ENCODE data around the gene ZNF598. TPM values are rescaled to one million over a fixed set of nuclear protein-coding genes. Genes with fewer than 3 reads are reported as not detected.
"Not testable (repeated sequence)": the region's sequence is repeated elsewhere in the genome, so short reads cannot be mapped to it uniquely, and the experiment has no call there.

The ZNF598 gene
- total RNA-seq, 2 experiments from 2014 or later, result 75.1 to 75.9 TPM

DNA sequence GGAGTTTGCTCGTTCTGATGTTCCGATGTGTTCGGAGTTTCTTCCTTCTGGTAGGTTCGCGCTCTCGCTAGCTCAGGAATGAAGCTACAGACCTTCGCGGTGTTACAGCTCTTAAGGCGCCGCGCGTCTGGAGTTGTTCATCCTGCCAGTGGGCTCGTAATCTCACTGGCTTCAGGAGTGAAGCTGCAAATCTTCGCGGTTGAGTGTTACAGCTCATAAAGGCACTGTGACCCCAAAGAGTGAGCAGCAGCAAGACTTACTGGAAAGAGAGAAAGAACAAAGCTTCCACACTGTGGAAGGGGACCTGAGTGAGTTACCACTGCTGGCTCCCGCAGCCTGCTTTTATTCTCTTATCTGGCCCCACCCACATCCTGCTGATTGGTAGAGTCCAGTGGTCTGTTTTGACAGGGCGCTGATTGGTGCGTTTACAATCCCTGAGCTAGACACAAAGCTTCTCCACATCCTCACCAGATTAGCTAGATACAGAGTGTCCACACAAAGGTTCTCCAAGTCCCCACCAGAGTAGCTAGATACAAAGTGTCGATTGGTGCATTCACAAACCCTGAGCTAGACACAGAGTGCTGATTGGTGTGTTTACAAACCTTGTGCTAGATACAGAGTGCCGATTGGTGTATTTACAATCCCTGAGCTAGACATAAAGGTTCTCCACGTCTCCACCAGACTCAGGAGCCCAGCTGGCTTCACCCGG, 52.0 kb downstream of the ZNF598 start:
- CTCF ChIA-PET; H3K27me3 Mint-ChIP-seq (ENCODE audit: low read depth); ATAC-seq; H3K27ac Mint-ChIP-seq; POLR2A ChIA-PET; DNase-seq; H3K9me3 Mint-ChIP-seq (ENCODE audit: insufficient read depth); H3K4me3 Mint-ChIP-seq: not testable (repeated sequence)
- H3K36me3 Mint-ChIP-seq (ENCODE audit: low read depth), result peaks cover 24% of the 10 kb centered on the region
- H3K4me1 Mint-ChIP-seq (ENCODE audit: low read depth), result peaks cover 30% of the 10 kb centered on the region

DNA sequence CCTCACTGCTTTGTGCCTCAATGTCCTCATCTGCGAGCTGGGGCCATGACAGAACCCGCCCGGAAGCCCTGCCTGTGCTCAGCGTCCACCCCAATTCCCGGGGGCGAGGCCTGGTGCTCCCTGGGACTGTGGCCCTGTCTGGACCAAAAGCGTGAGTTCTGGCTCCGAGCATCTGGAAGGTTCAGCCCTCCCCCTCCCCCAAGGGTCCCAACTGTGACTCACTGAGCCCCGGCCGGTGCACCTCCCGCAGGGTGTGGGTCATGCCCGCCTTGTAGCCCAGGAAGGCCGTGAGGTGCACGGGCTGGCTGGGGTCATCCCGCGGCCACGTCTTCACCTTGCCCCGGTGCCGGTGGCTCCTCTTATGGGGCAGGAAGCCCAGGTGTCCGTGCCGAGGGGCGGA, 55.9 kb downstream of the ZNF598 start:
- DNase-seq (no peak), ATAC-seq (no peak)
- H3K27me3 Mint-ChIP-seq (ENCODE audit: low read depth), result no peaks in the 10 kb centered on the region
- ChIA-PET POLR2A (interaction anchor here (3.4 kb wide), 1 partner anchor 12 kb away, joined by 14 read pairs; the partner anchor contains the start of gene RPS2), CTCF (no interaction called here)
- no peak overlapping the region for H3K4me3 Mint-ChIP-seq
- H3K27ac Mint-ChIP-seq, result no peak overlapping the region
- no peaks in the 10 kb centered on the region for H3K4me1 Mint-ChIP-seq (ENCODE audit: low read depth)
- no peaks in the 10 kb centered on the region for H3K9me3 Mint-ChIP-seq (ENCODE audit: insufficient read depth)
- no peaks in the 10 kb centered on the region for H3K36me3 Mint-ChIP-seq (ENCODE audit: low read depth)

DNA sequence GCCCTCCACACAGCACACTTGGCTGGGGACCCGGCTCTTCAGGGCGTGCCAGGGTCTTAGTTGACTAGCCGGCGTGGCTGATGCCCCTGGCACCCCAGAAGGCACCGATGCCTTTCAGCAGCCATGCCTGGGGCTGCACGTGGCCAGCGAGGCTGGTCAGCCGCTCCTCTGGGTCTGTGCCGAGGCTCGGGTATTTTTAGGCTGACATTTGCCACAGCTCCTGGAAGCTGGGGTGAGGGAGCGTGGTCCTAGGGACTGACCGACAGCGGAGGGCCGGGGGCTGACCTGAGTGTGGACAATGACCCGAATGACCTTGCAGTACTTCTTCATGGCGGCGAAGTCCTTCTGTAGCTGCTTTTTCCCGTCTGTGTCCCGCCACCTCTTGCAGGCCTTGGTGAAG, 59.1 kb downstream of the ZNF598 start:
- no peaks in the 10 kb centered on the region for H3K9me3 Mint-ChIP-seq (ENCODE audit: insufficient read depth)

DNA sequence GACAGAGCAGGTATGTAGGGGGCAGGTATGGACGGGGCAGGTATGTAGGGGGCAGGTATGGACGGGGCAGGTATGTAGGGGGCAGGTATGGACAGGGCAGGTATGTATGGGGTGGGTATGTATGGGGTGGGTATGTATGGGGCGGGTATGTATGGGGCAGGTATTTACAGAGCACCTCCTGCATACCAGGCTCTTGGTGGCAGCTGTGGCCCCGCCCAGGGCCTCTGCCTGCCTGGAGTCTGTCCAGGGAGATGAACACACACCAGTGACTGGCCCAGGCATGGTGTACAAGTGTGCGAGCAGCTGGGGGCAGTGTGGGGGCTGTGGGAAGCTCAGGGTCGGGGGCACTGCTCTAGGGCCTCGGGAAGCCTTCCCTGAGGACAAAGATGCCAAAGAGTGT, 59.6 kb downstream of the ZNF598 start:
- Mint-ChIP-seq H3K27ac (no peak overlapping the region), H3K4me3 (no peak overlapping the region), H3K36me3 (ENCODE audit: low read depth) (no peaks in the 10 kb centered on the region), H3K27me3 (ENCODE audit: low read depth) (no peaks in the 10 kb centered on the region), H3K4me1 (ENCODE audit: low read depth) (no peaks in the 10 kb centered on the region), H3K9me3 (ENCODE audit: insufficient read depth) (no peaks in the 10 kb centered on the region)
- DNase-seq (no peak), ATAC-seq (no peak)
- CTCF ChIA-PET, result no interaction called here
- POLR2A ChIA-PET, result interaction anchor here (1.8 to 3.4 kb wide), 2 partner anchors 10 to 15 kb away, joined by 8 to 14 read pairs; partner anchors contain the start of genes NDUFB10 and RPS2

More for the DNA sequence above, 59.1 kb downstream of the ZNF598 start:
- Mint-ChIP-seq H3K27me3 (ENCODE audit: low read depth) (no peaks in the 10 kb centered on the region), H3K4me3 (no peak overlapping the region), H3K36me3 (ENCODE audit: low read depth) (no peaks in the 10 kb centered on the region), H3K27ac (no peak overlapping the region), H3K4me1 (ENCODE audit: low read depth) (no peaks in the 10 kb centered on the region)
- ChIA-PET POLR2A (interaction anchor here (1.8 to 3.4 kb wide), 2 partner anchors 10 to 15 kb away, joined by 8 to 14 read pairs; partner anchors contain the start of genes NDUFB10 and RPS2), CTCF (no interaction called here)
- ATAC-seq, result no peak
- DNase-seq, result no peak

DNA sequence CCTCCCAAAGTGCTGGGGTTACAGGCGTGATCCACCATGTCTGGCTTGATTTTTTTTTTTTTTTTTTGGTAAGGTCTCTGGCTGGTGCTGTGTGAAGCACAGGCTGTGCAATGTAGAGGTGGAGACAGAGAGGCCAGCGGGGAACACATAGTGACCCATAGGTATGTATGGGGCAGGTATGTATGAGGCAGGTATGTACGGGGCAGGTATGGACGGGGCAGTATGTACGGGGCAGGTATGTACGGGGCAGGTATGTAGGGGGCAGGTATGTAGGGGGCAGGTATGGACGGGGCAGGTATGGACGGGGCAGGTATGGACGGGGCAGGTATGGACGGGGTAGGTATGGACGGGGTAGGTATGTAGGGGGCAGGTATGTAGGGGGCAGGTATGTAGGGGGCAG, 60.1 kb downstream of the ZNF598 start:
- Mint-ChIP-seq H3K27me3 (ENCODE audit: low read depth) (no peaks in the 10 kb centered on the region), H3K36me3 (ENCODE audit: low read depth) (no peaks in the 10 kb centered on the region), H3K27ac (no peak overlapping the region), H3K4me3 (no peak overlapping the region), H3K9me3 (ENCODE audit: insufficient read depth) (no peaks in the 10 kb centered on the region), H3K4me1 (ENCODE audit: low read depth) (peaks cover 2% of the 10 kb centered on the region)
- DNase-seq (no peak), ATAC-seq (no peak)
- CTCF ChIA-PET, result no interaction called here
- POLR2A ChIA-PET, result no interaction called here

Other genes with a start within 250 kb of the ZNF598 start
- 10 to 100 TPM; 41.3 to 41.4 TPM for gene NME3, start 238.3 kb downstream of the ZNF598 start, total RNA-seq
- 10 to 100 TPM; 31.8 to 32.0 TPM for gene EME2, start 237.0 kb downstream of the ZNF598 start, total RNA-seq
- gene MRPS34, start 236.7 kb downstream of the ZNF598 start, total RNA-seq, result 100 to 1,000 TPM; 126 to 135 TPM
- gene SPSB3, start 227.2 kb downstream of the ZNF598 start, total RNA-seq, result 10 to 100 TPM; 31.1 to 33.0 TPM
- gene NUBP2, start 226.9 kb downstream of the ZNF598 start, total RNA-seq, result 10 to 100 TPM; 58.5 to 61.8 TPM
- gene IGFALS, start 216.1 kb downstream of the ZNF598 start, total RNA-seq, result under 1 TPM in 1 of 2 experiments, not detected in 1; 0.13 TPM
- 10 to 100 TPM; 48.0 to 50.4 TPM for gene HAGH, start 183.0 kb downstream of the ZNF598 start, total RNA-seq
- gene FAHD1, start 182.6 kb downstream of the ZNF598 start, total RNA-seq, result 10 to 100 TPM; 14.5 to 14.6 TPM
- not detected for gene MEIOB, start 137.7 kb downstream of the ZNF598 start, total RNA-seq
- gene HS3ST6, start 91.4 kb downstream of the ZNF598 start, total RNA-seq, result not detected
- 10 to 100 TPM; 13.2 to 13.9 TPM for gene MSRB1, start 66.6 kb downstream of the ZNF598 start, total RNA-seq
- gene RPL3L, start 55.1 kb downstream of the ZNF598 start, total RNA-seq, result under 1 TPM in 1 of 2 experiments, not detected in 1; 0.53 TPM
- gene NDUFB10, start 50.3 kb downstream of the ZNF598 start, total RNA-seq, result 100 to 1,000 TPM; 141 to 147 TPM
- 1,000 to 10,000 TPM; 2,821 to 2,910 TPM for gene RPS2, start 45.0 kb downstream of the ZNF598 start, total RNA-seq
- not detected for gene RNF151, start 43.0 kb downstream of the ZNF598 start, total RNA-seq
- 10 to 100 TPM; 37.6 to 37.9 TPM for gene TBL3, start 37.8 kb downstream of the ZNF598 start, total RNA-seq
- not detected for gene NOXO1, start 28.4 kb downstream of the ZNF598 start, total RNA-seq
- 10 to 100 TPM; 27.2 to 30.5 TPM for gene GFER, start 25.6 kb downstream of the ZNF598 start, total RNA-seq
- gene SYNGR3, start 19.9 kb downstream of the ZNF598 start, total RNA-seq, result 1 to 10 TPM; 2.6 to 3.4 TPM
- gene NPW, start 10.0 kb upstream of the ZNF598 start, total RNA-seq, result under 1 TPM in 1 of 2 experiments, not detected in 1; 0.73 TPM
- gene NHERF2, start 17.1 kb upstream of the ZNF598 start, total RNA-seq, result 1 to 10 TPM; 1.4 to 2.8 TPM
- 10 to 100 TPM; 29.9 to 35.3 TPM for gene NTHL1, start 38.0 kb upstream of the ZNF598 start, total RNA-seq
- gene TSC2, start 38.2 kb upstream of the ZNF598 start, total RNA-seq, result 10 to 100 TPM; 87.9 to 97.4 TPM
- gene PKD1, start 126.1 kb upstream of the ZNF598 start, total RNA-seq, result 10 to 100 TPM; 66.0 to 76.6 TPM
- gene RAB26, start 138.8 kb upstream of the ZNF598 start, total RNA-seq, result under 1 TPM; 0.26 to 0.31 TPM
- 10 to 100 TPM; 56.8 to 59.5 TPM for gene TRAF7, start 146.0 kb upstream of the ZNF598 start, total RNA-seq
- under 1 TPM; 0.05 to 0.63 TPM for gene CASKIN1, start 186.8 kb upstream of the ZNF598 start, total RNA-seq
- 10 to 100 TPM; 34.5 to 37.8 TPM for gene MLST8, start 195.6 kb upstream of the ZNF598 start, total RNA-seq
- gene BRICD5, start 201.0 kb upstream of the ZNF598 start, total RNA-seq, result 10 to 100 TPM; 14.8 to 15.0 TPM
- 10 to 100 TPM; 28.5 to 29.0 TPM for gene PGP, start 205.0 kb upstream of the ZNF598 start, total RNA-seq
- 10 to 100 TPM; 33.8 to 34.3 TPM for gene E4F1, start 213.8 kb upstream of the ZNF598 start, total RNA-seq
- gene DNASE1L2, start 226.6 kb upstream of the ZNF598 start, total RNA-seq, result 1 to 10 TPM; 3.3 to 4.1 TPM
- 10 to 100 TPM; 36.0 to 41.1 TPM for gene ECI1, start 241.8 kb upstream of the ZNF598 start, total RNA-seq

Data from activated CD8-positive, alpha-beta T cell treated with anti-CD3 and anti-CD28 coated beads, Interleukin-2, amount 10 ng/mL, durations not matched to agents 7 days and 5 days (primary cell).